Endothelial cell of umbilical vein (primary cell): ENCODE data around the gene MRPL54. TPM values are rescaled to one million over a fixed set of nuclear protein-coding genes. Genes with fewer than 3 reads are reported as not detected.

ENCODE experiments used
- BruUV-seq: library from RNA; stranded (reverse); fragments of 400-500 nt; replicated peaks from 2 replicates; lab custom pipeline; 2021; lab: Mats Ljungman, UMichigan
- CTCF ChIA-PET: fragments of 300-600, 350-600 bp; sonication (Branson Sonifier 250); formaldehyde crosslinking; loops from one replicate; lab custom pipeline; 2021; ENCODE audit warnings: antibody characterized with exemption, inconsistent platforms; lab: Charles Lee
- POLR2A ChIA-PET: fragments of 300-600, 350-600 bp; sonication (Branson Sonifier 250); formaldehyde crosslinking; loops from one replicate; lab custom pipeline; 2021; ENCODE audit warnings: antibody characterized with exemption, inconsistent platforms; lab: Charles Lee
- DNase-seq: peaks from one replicate; pipeline ENCODE4 v3.0.0-alpha.2; 2011; ENCODE audit warnings: low read depth, low spot score
- FAIRE-seq: peaks from 2 replicates; lab custom pipeline; 2011; peaks lifted over from hg19 to GRCh38; lab: Jason Lieb, UNC
- H2AFZ ChIP-seq: 2 replicates; pipeline ENCODE4 v1.6.0; 2012; ENCODE audit warnings: low read depth, low read length, control low read depth, inconsistent platforms
- H3K27ac ChIP-seq: 2 replicates; pipeline ENCODE4 v1.5.1; 2011; ENCODE audit warnings: low read depth, mild to moderate bottlenecking, control low read depth, low read length, moderate library complexity; ENCODE audit not compliant: insufficient read depth
- H3K27me3 ChIP-seq, 2 experiments: 2 replicates each; pipeline versions ENCODE4 v1.6.0 to v1.6.1; 2011; ENCODE audit warnings: low read length in 2 of 2, mixed read lengths in 1 of 2; ENCODE audit not compliant: control insufficient read depth in 2 of 2, insufficient read depth in 2 of 2
- H3K36me3 ChIP-seq, 2 experiments: 2 replicates in 1 of 2; 3 replicates in 1 of 2; pipeline ENCODE4 v1.5.1; 2011; ENCODE audit warnings: low read length in 2 of 2, mild to moderate bottlenecking in 1 of 2, moderate library complexity in 1 of 2; ENCODE audit not compliant: control insufficient read depth in 2 of 2, insufficient read depth in 2 of 2; ENCODE audit errors: extremely low read depth in 1 of 2
- H3K4me1 ChIP-seq: 3 replicates; pipeline ENCODE4 v1.5.1; 2011; ENCODE audit warnings: mild to moderate bottlenecking, low read length; ENCODE audit not compliant: control insufficient read depth, insufficient read depth; ENCODE audit errors: extremely low read depth
- H3K4me2 ChIP-seq: 2 replicates; pipeline ENCODE4 v1.6.1; 2011; ENCODE audit warnings: low read length, control low read depth, mixed read lengths; ENCODE audit not compliant: insufficient read depth
- H3K4me3 ChIP-seq, 3 experiments: fragments of 200-600 bp in 1 of 3; sonication (generic), shearing (Covaris generic) in 1 of 3; replicated peaks in 1 of 3; 2 replicates each; pipeline ENCODE4 v1.5.1; 2011 to 2016; ENCODE audit warnings: control low read depth in 3 of 3, low read length in 3 of 3, mild to moderate bottlenecking in 2 of 3, inconsistent platforms in 1 of 3, low read depth in 1 of 3, moderate library complexity in 1 of 3; ENCODE audit not compliant: insufficient read depth in 1 of 3
- H3K79me2 ChIP-seq: 2 replicates; pipeline ENCODE4 v1.6.0; 2012; ENCODE audit warnings: low read length, inconsistent platforms; ENCODE audit not compliant: control insufficient read depth, insufficient read depth
- H3K9ac ChIP-seq: replicated peaks from 2 replicates; pipeline ENCODE3; 2011; ENCODE audit warnings: low read length, control low read depth; ENCODE audit not compliant: insufficient read depth; ENCODE audit errors: extremely low read depth
- H3K9me1 ChIP-seq: replicated peaks from 3 replicates; pipeline ENCODE4 v1.6.0; 2011; ENCODE audit warnings: mild to moderate bottlenecking, low read length; ENCODE audit not compliant: control insufficient read depth, insufficient read depth; ENCODE audit errors: extremely low read depth
- H3K9me3 ChIP-seq: replicated peaks from 2 replicates; pipeline ENCODE4 v1.5.1; 2012; ENCODE audit warnings: low read length, inconsistent platforms; ENCODE audit not compliant: control insufficient read depth, insufficient read depth
- H4K20me1 ChIP-seq: replicated peaks from 2 replicates; pipeline ENCODE3; 2011; ENCODE audit warnings: mild to moderate bottlenecking, low read length; ENCODE audit not compliant: control insufficient read depth, insufficient read depth; ENCODE audit errors: extremely low read depth
- CTCF ChIP-seq, 2 donors: IDR thresholded peaks; 1 replicate in 1 of 2; 2 replicates in 1 of 2; pipeline ENCODE4 v1.5.1; 2011; ENCODE audit warnings: low read length in 2 of 2, mild to moderate bottlenecking in 2 of 2, moderate library complexity in 2 of 2, control low read depth in 1 of 2, inconsistent platforms in 1 of 2, low read depth in 1 of 2; ENCODE audit not compliant: insufficient read depth in 1 of 2; ENCODE audit errors: extremely low read depth in 1 of 2
- EZH2 ChIP-seq: IDR thresholded peaks from 2 replicates; pipeline ENCODE4 v1.6.1; 2012; ENCODE audit warnings: borderline replicate concordance, low read depth, mild to moderate bottlenecking, moderate library complexity, low read length, inconsistent platforms; ENCODE audit not compliant: severe bottlenecking
- FOS ChIP-seq: IDR thresholded peaks from 2 replicates; pipeline ENCODE4 v1.6.1; 2011; ENCODE audit warnings: mild to moderate bottlenecking, low read length, moderate library complexity, borderline replicate concordance; ENCODE audit not compliant: insufficient read depth
- GATA2 ChIP-seq: IDR thresholded peaks from 2 replicates; pipeline ENCODE4 v1.7.0; 2011; ENCODE audit warnings: low read depth, mild to moderate bottlenecking, moderate library complexity, mixed read lengths, low read length; ENCODE audit not compliant: insufficient read length, insufficient read depth
- JUN ChIP-seq: IDR thresholded peaks from 2 replicates; pipeline ENCODE4 v1.6.1; 2011; ENCODE audit warnings: borderline replicate concordance, low read depth; ENCODE audit not compliant: insufficient read length, insufficient read depth
- MAX ChIP-seq: IDR thresholded peaks from 2 replicates; pipeline ENCODE4 v1.6.1; 2011; ENCODE audit not compliant: insufficient read depth, insufficient read length
- MYC ChIP-seq: IDR thresholded peaks from one replicate; pipeline ENCODE4 v1.6.1; 2011; ENCODE audit warnings: mild to moderate bottlenecking, low read depth, low read length
- POLR2A ChIP-seq: IDR thresholded peaks from 2 replicates; pipeline ENCODE4 v1.6.1; 2012; ENCODE audit warnings: low read depth, mild to moderate bottlenecking, control low read depth, low read length
- POLR2AphosphoS5 ChIP-seq: IDR thresholded peaks from 2 replicates; pipeline ENCODE4 v1.6.1; 2012; ENCODE audit warnings: low read depth, mild to moderate bottlenecking, control low read depth, low read length, moderate library complexity; ENCODE audit not compliant: insufficient read depth
- dilution Hi-C: fragments of 300-500 bp; cut with MboI; formaldehyde crosslinking; loops from one replicate; pipeline ENCODE4 v1.15.0; 2019; ENCODE audit warnings: low sequenced_read_pairs; ENCODE audit not compliant: extremely low pct_ligation_motif_present
- intact Hi-C: fragments of 100-400 bp; cut with micrococcal nuclease; formaldehyde crosslinking; loops from one replicate; pipeline ENCODE4 v1.10.0; 2022
- polyA plus RNA-seq, 4 experiments: library from polyadenylated mRNA; depleted of rRNA in 3 of 4; stranded (reverse) in 3 of 4; unstranded in 1 of 4; fragments of >200 nt; gene quantifications; 2 replicates each; pipeline versions ENCODE4 v1.2.1 to v1.2.3, GENCODE V29; 2011 to 2012; ENCODE audit warnings: missing spikeins in 1 of 4
- total RNA-seq: library from RNA; stranded (reverse); gene quantifications from 2 replicates; pipeline ENCODE4 v1.2.3, GENCODE V29; 2021

The MRPL54 gene
- total and polyA plus RNA-seq, 2 donors (not counting 3 experiments of a cell fraction or from before 2014, with no cell fraction given) = 76.3 to 93.1 TPM

GRCh38 chr19:3800996-3801395, 38.5 kb downstream of the MRPL54 start:
- POLR2A ChIA-PET = interaction anchor here (0.6 kb wide), 1 partner anchor 72 kb away, joined by 6 read pairs; no protein-coding TSS in a partner anchor
- Histone ChIP-seq H3K79me2 (no peaks in the 10 kb centered on the region), H3K27me3 (peaks cover 19 to 20% of the 10 kb centered on the region in 2 experiments), H3K4me2 (no peak overlapping the region), H3K4me1 (no peaks in the 10 kb centered on the region), H3K27ac (no peak overlapping the region), H2AFZ (no peak overlapping the region), H3K4me3 (no peak overlapping the region), H3K9me3 (no peaks in the 10 kb centered on the region), H3K36me3 (no peaks in the 10 kb centered on the region), H3K9me1 (no peaks in the 10 kb centered on the region), H4K20me1 (no peaks in the 10 kb centered on the region), H3K9ac (no peak overlapping the region)
- DNase-seq (no peak), FAIRE-seq (no peak)
- TF ChIP-seq FOS (no peak), MAX (no peak), JUN (no peak), MYC (no peak), POLR2A (no peak), CTCF (IDR thresholded peaks at IDR 0.05; ENCODE audit: extremely low read depth in 1 of 2, insufficient read depth in 1 of 2, low read depth in 1 of 2, low read length in 2 of 2) (no peak), POLR2AphosphoS5 (no peak), GATA2 (no peak), EZH2 (no peak)
- dilution Hi-C loops (no loop called here), intact Hi-C loops (no loop called here)
- CTCF ChIA-PET = no interaction called here
- BruUV-seq = no TSS peak
